GM19397 (cell line): ENCODE results near the gene AGBL5.
"Not testable (repeated sequence)": the region's sequence is repeated elsewhere in the genome, so short reads cannot be mapped to it uniquely, and the experiment has no call there.

ENCODE experiments used
- ATAC-seq: cut with Tn5 transposase; IDR thresholded peaks from one replicate; pipeline ENCODE4 v1.9.1; 2021; ENCODE audit warnings: mild to moderate bottlenecking, moderate library complexity; ENCODE audit not compliant: unreplicated experiment

Gene AGBL5

GRCh38 chr2:27051902-27052645, 606 bp downstream of the AGBL5 start:
- no peak for ATAC-seq

GRCh38 chr2:27053321-27053720, 1.9 kb downstream of the AGBL5 start:
- ATAC-seq, result no peak

- ATAC-seq, result no peak
These were observed 2.3 kb downstream of the AGBL5 start for GRCh38 chr2:27053776-27054175.

- ATAC-seq, result no peak
These were observed 3.3 kb downstream of the AGBL5 start for GRCh38 chr2:27054721-27055120.

GRCh38 chr2:27057184-27057583, 5.7 kb downstream of the AGBL5 start:
- ATAC-seq, result no peak

- ATAC-seq, result no peak
These were observed 6.7 kb downstream of the AGBL5 start for GRCh38 chr2:27058210-27058609.

GRCh38 chr2:27059141-27059820, 7.8 kb downstream of the AGBL5 start:
- no peak for ATAC-seq

GRCh38 chr2:27060323-27060722, 8.9 kb downstream of the AGBL5 start:
- ATAC-seq, result no peak

- ATAC-seq, result no peak
These were observed 13.7 kb downstream of the AGBL5 start for GRCh38 chr2:27065128-27065527.

GRCh38 chr2:27067385-27067784, 15.9 kb downstream of the AGBL5 start:
- ATAC-seq, result no peak

GRCh38 chr2:27069436-27069835, 18.0 kb downstream of the AGBL5 start:
- no peak for ATAC-seq

GRCh38 chr2:27069961-27070618, 18.6 kb downstream of the AGBL5 start:
- ATAC-seq, result no peak

- ATAC-seq, result no peak
These were observed 19.3 kb downstream of the AGBL5 start for GRCh38 chr2:27070653-27071276.

GRCh38 chr2:27071277-27071989, 20.0 kb downstream of the AGBL5 start, which contains the start of gene OST4:
OST4 (minus strand) TSS chr2:27071654.
- ATAC-seq, result peak; percentile 89

GRCh38 chr2:27071990-27072830, 20.7 kb downstream of the AGBL5 start:
- ATAC-seq, result no peak

GRCh38 chr2:27072920-27073319, 21.5 kb downstream of the AGBL5 start:
- ATAC-seq, result no peak

GRCh38 chr2:27073782-27074181, 22.3 kb downstream of the AGBL5 start:
- no peak for ATAC-seq

- no peak for ATAC-seq
These were observed 23.5 kb downstream of the AGBL5 start for GRCh38 chr2:27074738-27075565.

- not testable (repeated sequence) for ATAC-seq
These were observed 24.1 kb downstream of the AGBL5 start for GRCh38 chr2:27075566-27075871.
